C4-2B (cell line): ENCODE results near the gene DUSP12.

ENCODE experiments used
- H3K27ac ChIP-seq: fragments of 450-650 bp; 2 replicates; pipeline ENCODE4 v1.5.1; 2017
- CTCF ChIP-seq: fragments of 450-650 bp; conservative IDR thresholded peaks from 2 replicates; pipeline ENCODE4 v1.5.1; 2017; ENCODE audit warnings: mild to moderate bottlenecking
- ZFX ChIP-seq: fragments of 450-650 bp; IDR thresholded peaks from 2 replicates; pipeline ENCODE4 v1.6.1; 2017

Gene DUSP12

GRCh38 chr1:161730050-161730564 is 19.5 kb upstream of the DUSP12 start:
- H3K27ac ChIP-seq, result no peak overlapping the region
- no peak for TF ChIP-seq CTCF
- TF ChIP-seq ZFX, result no peak

GRCh38 chr1:161731241-161731640 is 18.3 kb upstream of the DUSP12 start:
- no peak overlapping the region for H3K27ac ChIP-seq
- no peak for TF ChIP-seq CTCF
- no peak for TF ChIP-seq ZFX

GRCh38 chr1:161731981-161732718 is 17.4 kb upstream of the DUSP12 start:
- H3K27ac ChIP-seq, result no peak overlapping the region
- TF ChIP-seq CTCF (no peak), ZFX (no peak)

GRCh38 chr1:161733526-161733925 is 16.1 kb upstream of the DUSP12 start:
- H3K27ac ChIP-seq, result no peak overlapping the region
- TF ChIP-seq CTCF (no peak), ZFX (no peak)

- TF ChIP-seq CTCF (no peak), ZFX (no peak)
- no peak overlapping the region for H3K27ac ChIP-seq
Measured at GRCh38 chr1:161735837-161736236, 13.7 kb upstream of the DUSP12 start.

- no peak overlapping the region for H3K27ac ChIP-seq
- TF ChIP-seq CTCF (no peak), ZFX (no peak)
Measured at GRCh38 chr1:161736335-161736969, 13.1 kb upstream of the DUSP12 start.

- TF ChIP-seq CTCF (no peak), ZFX (no peak)
- no peak overlapping the region for H3K27ac ChIP-seq
Measured at GRCh38 chr1:161737625-161738024, 12.0 kb upstream of the DUSP12 start.
